ENCODE data around the gene BPTF.
"Not testable (repeated sequence)": the region's sequence is repeated elsewhere in the genome, so short reads cannot be mapped to it uniquely, and the experiment has no call there.

BPTF gene

DNA sequence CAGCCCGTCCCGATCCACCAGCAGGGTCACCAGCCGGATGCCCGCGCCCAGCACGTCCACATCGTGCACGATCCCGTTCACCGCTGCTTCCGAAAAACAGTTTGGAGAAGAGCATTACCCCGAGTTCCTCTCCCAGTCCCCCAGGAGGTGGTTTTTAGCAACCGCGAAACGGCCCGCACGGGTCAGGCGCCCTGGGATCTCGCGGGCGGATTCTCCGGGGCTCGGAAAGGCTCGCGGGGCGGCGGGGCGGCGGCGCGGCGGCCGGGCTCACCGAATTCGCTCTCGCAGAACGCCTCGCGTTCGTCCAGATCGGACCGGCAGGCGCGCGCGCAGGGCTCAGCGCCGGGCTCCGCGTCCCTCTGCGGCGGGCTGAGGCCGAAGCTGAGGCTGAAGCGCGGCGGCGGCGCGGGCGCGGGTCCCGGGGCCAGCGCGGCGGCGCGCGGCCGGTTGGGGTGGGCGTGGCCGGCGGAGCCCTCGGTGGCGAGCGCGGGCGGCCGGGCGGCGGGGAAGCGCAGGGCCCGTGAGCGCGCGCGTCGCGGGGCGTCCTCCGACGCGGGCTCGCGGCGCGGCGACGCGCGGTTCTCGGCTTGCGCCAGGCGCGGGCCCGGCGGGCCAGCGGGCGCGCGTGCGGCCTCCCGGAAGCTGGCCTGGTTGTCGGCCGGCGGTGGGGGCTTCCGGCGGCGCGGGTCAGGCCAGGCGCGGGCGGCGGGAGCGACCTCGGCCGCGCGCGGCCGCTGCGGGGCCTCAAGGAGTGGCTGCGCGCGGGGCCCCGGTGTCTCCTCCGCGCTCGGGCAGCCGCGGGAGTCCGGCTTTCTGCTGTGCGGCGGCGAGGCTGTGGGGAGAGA, 168.1 kb downstream of the BPTF start:
- peak; percentile 78 for DNase-seq
- in situ Hi-C loops (cut with MboI; ENCODE audit: low pct_unique_long_range_greater_than_20kb, low sequenced_read_pairs): no loop called here

DNA sequence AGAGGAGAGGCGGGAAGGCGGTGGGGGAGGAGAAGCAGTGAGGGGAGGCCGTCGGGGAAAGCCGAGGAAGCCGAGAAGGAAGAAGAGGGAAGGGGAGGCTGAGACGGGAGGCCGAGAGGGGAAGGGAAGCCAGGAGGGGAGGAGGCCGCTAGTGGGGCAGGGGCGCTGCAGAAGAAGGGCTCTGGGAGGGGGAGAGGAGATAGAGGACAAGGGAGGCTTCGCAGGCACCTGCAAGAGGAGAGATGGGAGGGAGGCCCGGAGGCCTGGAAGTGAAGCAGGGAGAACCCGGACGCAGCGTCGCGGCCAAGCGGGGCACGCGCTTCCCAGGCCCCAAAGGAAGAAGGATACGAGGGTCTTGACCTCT, 168.7 kb downstream of the BPTF start:
- DNase-seq: peak; percentile 49
- in situ Hi-C loops (cut with MboI; ENCODE audit: low pct_unique_long_range_greater_than_20kb, low sequenced_read_pairs): no loop called here

DNA sequence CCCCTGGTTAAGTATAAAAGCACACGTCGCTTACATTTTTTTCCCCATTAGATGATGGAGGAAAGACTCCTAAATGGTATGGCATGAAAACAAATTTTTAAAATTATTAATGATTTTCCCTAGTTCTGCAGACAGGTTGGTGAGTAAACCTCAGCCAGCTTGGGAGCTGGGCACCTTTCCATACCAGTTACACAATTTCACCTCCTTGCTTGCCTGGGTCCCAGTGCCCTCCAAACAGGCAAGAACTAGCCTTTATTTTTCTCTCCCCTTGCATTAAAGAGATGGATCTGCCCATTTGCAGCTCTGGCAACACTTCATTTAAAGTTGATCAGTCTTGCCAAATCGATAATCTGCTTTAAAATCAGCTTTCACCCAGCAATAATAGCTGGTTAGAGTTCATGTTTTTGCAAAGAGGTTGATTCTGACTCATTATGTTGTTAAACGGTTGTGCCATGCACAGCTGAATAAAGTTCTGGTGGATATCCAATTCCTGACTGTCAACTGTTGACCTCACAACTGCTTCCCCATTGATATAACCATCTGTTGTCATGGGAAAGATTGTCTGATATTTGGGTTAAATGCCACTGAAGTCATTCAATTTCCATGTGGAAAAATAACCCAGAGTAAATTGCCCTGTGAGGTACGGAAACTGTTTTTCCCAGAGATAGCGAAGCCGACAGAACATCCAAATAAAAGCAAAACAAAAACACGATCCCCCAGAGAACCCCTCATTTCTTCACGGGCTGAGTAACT, 169.7 kb downstream of the BPTF start:
- in situ Hi-C loops (cut with MboI; ENCODE audit: low pct_unique_long_range_greater_than_20kb, low sequenced_read_pairs): no loop called here
- no peak for DNase-seq

DNA sequence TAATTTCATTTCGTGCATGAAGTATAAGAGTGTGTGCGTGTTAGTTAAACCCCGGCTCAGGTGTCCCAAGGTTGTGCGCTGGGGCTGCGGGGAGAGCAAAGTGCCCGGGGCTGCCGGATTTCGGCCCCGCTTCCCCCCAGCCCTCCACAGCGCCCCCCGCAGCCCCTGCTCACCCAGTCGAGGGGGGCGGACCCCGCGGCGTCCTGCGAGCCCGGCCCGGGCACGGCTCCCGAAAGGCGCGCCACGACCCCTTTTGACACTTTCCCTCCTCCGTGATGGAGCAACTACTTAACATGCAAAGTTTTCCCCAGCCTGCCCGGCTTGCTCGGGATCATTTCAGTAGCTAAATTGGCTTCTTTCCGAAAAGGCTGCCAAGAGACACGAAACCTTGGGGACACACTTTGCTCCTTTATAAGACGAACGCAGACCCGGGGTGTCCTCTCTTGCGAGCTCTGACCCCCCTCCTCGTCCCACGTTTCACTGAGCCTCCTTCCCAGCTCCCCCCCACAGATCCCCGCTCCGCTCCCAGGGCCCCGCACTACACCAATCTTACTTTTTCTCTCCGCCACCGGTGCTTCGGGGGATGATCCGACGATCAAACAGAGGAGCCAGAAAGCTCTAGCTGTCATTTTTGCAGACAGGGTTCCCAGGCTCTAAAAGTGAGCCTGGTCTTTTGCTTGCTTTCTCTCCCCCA, 170.4 kb downstream of the BPTF start:
- DNase-seq: peak; percentile 41
- in situ Hi-C loops (cut with MboI; ENCODE audit: low pct_unique_long_range_greater_than_20kb, low sequenced_read_pairs): no loop called here

DNA sequence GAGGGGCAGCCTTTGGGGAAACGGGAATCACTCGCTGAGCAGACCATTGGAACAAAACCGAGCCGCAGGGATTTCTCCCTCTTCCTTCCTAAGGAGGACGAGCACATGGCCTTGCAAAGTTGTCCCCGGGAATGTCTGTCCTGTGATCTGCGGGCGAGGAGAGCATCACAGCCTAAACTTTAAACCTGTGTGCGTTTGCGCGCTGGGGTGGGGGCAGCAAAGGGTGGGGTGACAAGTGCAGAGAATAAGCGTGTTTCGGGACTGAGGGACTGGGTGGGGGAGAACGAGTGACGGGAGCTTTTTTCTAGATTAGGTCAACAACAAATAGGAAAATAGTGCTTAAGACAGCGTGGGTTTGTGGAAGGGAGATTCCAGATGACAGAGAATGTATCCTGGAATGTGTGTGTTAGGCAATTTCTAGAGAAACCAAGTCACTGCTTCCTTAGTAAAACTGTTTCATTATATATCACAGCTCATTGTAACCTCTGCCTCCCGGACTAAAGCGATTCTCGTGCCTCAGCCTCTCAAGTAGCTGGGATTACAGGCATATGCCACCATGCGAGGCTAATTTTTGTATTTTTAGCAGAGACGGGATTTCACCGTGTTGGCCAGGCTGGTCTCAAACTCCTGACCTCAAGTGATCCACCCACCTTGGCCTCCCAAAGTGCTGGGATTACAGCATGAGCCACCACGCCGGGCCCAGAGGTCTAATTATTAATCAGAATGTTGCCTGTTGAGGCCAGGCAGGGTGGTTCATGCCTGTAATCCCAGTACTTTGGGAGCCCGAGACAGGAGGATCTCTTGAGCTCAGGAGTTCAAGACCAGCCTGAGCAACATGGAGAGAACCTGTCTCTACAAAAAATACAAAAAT, 171.2 kb downstream of the BPTF start, which contains the start of gene C17orf58:
TSS of gene C17orf58 (minus strand) at position 169 of the 871 bp plus-strand sequence. CDS start 271 bp downstream, outside the sequence.
- in situ Hi-C loops (cut with MboI; ENCODE audit: low pct_unique_long_range_greater_than_20kb, low sequenced_read_pairs); DNase-seq: not testable (repeated sequence)

DNA sequence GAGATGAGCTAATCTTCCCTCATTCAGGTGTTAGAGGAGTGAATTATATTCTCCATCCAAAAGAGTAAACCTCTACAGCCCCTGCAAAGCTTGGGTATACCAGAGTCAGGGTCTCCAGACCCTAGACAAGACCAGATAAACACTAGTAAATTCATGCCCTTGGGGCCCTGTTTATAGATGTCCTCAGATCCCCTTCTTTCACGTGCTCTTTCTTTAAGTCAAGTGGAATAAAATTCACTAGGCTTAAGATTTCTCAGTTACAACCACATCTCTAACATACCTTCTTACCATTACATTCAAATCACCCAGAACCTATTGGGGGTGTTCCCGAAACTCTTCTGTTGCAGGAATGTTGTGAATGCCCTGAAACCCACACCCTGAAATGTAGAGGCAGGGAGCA, 173.2 kb downstream of the BPTF start:
- DNase-seq: no peak
- in situ Hi-C loops (cut with MboI; ENCODE audit: low pct_unique_long_range_greater_than_20kb, low sequenced_read_pairs): no loop called here

DNA sequence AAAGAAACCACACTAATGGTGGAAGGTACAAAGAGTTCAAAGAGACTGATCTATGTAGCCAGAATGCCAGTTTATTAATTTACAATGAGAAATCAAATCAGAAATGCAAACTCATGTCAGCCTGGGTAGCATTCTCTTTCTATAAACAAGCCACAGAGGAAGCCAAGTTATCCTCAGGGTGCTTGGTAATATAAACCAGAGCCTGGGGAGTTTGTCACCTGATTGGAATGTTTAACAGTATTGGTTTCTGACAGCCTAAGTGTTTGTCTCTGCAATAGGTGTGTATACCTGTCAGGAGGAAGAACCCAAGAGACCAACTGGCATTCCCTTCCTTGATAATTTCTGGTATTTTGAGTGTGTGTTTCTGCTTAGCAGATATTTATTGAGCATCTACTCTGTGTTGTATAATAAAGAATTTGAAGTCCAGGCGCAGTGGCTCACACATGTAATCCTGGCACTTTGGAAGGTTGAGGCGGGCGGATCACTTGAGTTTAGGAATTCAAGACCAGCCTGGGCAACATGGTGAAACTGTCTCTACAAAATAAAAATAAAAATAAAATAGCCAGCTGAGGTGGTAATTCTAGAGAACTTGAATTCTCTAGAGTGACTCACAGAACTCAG, 174.1 kb downstream of the BPTF start:
- in situ Hi-C loops (cut with MboI; ENCODE audit: low pct_unique_long_range_greater_than_20kb, low sequenced_read_pairs): no loop called here
- no peak for DNase-seq

DNA sequence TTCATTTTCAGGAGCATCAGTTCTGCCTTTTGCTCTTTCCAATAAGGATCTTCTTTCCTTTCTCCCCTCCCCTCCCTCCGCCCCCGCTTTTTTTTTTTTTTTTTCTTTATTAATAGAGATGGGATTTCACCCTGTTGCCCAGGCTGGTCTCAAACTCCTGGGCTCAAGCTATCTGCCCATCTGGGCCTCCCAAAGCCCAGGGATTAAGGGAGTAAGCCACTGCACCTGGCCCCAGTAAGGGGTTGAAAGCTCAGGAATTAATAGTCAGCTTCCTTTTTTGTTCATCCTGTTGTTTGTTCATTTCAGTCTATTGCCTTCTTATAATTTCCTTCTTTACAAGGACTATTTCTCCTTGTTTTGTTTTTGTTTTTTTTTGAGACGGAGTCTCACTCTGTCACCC, 178.9 kb downstream of the BPTF start:
- in situ Hi-C loops (cut with MboI; ENCODE audit: low pct_unique_long_range_greater_than_20kb, low sequenced_read_pairs): no loop called here
- no peak for DNase-seq

DNA sequence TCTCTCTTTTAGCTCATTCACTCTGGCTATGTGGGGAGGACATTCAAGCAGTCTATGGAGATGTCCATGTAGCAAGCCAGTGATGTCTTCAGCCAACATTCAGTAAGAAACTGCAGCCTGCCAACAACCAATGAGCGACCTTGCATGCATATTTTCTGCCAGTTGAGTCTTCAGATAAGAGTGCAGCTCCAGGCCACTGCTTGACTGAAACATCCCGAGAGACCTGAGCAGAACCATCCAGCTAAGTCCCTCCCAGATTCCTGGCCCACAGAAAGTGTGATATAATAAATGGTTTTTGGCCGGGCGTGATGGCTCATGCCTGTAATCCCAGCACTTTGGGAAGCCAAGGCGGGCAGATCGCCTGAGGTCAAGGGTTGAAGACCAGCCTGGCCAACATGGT, 181.5 kb downstream of the BPTF start:
- in situ Hi-C loops (cut with MboI; ENCODE audit: low pct_unique_long_range_greater_than_20kb, low sequenced_read_pairs): no loop called here
- no peak for DNase-seq

DNA sequence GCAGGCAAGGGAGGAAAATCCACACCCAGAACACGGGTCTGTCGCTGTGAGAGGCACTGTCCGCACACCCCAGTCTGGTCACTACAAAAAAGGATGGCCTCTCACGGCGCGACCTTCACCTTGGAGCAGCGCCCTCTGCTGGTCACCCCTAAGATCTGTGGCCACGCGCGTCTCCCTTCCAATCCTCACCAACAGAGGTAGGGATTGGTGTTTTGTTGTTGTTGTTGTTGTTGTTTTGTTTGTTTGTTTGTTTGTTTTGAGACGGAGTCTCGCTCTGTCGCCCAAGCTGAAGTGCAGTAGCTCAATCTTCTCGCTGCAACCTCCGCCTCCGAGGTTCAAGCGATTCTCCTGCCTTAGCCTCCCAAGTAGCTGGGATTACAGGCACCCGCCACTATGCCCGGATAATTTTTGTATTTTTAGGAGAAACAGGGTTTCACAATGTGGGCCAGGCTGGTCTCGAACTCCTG, 185.9 kb downstream of the BPTF start:
- DNase-seq: peak; percentile 68
- in situ Hi-C loops (cut with MboI; ENCODE audit: low pct_unique_long_range_greater_than_20kb, low sequenced_read_pairs): no loop called here

DNA sequence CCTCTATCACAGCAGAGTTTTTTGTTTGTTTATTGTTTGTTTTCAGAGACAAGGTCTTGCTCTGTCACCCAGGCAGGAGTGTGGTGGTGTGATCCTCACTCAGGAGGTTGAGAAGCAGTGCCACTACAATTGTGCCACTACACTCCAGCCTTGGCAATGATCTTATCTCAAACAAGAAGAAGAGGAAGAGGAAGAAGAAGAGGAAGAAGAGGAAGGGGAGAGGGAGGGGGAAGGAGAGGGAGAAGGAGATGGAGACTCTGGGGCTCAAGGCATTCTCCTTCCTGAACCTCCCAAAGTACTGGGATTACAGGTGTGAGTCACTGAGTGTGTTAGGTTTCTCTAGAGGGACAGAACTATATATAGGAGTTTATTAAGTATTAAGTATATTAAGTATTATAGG, 188.1 kb downstream of the BPTF start:
- DNase-seq: no peak
- in situ Hi-C loops (cut with MboI; ENCODE audit: low pct_unique_long_range_greater_than_20kb, low sequenced_read_pairs): no loop called here

DNA sequence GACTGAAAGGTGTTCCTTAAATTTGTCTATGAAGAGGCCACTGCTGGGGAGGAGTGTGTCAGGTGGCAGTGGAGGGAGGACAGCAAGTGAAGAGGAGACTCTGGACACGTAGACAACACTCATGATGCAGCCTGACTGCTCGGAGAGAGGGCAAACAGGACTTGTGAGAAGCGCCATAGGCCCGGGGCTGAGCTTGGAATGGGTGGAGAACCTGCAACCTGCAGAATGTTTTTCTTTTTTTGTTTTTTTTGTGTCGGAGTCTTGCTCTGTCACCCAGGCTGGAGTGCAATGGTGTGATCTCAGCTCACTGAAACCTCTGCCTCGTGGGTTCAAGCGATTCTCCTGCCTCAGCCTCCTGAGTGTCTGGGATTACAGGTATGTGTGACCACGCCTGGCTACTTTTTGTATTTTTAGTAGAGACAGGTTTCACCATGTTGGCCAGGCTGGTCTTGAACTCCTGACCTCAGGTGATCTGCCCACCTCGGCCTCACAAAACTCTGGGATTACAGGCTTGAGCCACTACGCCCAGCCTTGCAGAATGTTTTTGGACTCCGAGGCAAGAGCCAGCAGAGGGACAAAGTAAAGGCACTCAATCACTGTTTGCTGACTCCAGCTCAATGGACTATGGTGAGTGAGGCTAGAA, 189.9 kb downstream of the BPTF start:
- in situ Hi-C loops (cut with MboI; ENCODE audit: low pct_unique_long_range_greater_than_20kb, low sequenced_read_pairs): no loop called here
- DNase-seq: no peak

DNA sequence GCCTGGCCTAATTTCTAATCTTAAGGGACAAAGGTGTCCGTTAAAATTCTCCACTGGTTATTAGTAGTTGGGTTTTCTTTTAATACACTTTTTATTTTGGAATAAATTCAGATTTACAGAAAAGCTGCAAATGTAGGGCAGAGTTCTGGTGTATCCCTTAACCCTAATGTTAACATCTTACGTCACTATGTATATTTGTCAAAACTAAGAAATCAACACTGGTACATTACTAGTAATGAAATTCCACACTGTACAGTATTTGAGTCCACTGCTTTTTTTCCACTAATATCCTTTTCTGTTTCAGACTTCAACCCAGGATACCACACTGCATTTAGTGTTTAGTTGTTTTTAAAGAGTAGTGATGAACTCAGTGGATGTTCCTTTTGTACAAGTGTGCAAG, 191.5 kb downstream of the BPTF start:
- in situ Hi-C loops (cut with MboI; ENCODE audit: low pct_unique_long_range_greater_than_20kb, low sequenced_read_pairs): no loop called here
- no peak for DNase-seq

DNA sequence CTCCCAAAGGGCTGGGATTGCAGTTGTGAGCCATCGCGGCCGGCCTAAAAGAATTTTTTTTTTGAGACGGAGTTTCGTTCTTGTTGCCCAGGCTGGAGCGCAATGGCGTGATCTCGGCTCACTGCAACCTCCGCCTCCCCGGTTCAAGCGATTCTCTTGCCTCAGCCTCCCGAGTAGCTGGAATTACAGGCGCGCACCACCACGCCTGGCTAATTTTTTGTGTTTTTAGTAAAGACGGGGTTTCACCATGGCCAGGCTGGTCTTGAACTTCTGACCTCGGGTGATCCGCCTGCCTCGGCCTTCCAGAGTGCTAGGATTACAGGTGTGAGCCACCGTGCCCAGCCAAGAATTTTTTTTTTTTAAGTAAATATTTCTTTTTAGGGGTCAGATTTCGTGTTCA, 193.2 kb downstream of the BPTF start:
- in situ Hi-C loops (cut with MboI; ENCODE audit: low pct_unique_long_range_greater_than_20kb, low sequenced_read_pairs); DNase-seq: not testable (repeated sequence)

DNA sequence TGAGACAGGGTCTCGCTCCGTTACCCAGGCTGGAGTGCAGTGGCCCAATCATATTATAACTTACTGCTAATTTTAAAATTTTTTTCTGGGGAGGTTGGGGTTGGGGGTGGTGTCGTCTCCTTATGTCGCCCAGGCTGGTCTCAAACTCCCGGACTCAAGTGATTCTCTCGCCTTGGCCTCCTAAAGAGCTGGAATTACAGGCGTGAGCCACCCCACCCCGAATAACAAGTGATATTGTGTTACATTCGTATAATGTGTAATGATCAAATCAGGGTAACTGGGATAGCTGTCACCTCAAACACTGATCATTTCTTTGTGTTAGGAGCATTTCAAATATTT, 194.0 kb downstream of the BPTF start:
- no peak for DNase-seq
- in situ Hi-C loops (cut with MboI; ENCODE audit: low pct_unique_long_range_greater_than_20kb, low sequenced_read_pairs): no loop called here

DNA sequence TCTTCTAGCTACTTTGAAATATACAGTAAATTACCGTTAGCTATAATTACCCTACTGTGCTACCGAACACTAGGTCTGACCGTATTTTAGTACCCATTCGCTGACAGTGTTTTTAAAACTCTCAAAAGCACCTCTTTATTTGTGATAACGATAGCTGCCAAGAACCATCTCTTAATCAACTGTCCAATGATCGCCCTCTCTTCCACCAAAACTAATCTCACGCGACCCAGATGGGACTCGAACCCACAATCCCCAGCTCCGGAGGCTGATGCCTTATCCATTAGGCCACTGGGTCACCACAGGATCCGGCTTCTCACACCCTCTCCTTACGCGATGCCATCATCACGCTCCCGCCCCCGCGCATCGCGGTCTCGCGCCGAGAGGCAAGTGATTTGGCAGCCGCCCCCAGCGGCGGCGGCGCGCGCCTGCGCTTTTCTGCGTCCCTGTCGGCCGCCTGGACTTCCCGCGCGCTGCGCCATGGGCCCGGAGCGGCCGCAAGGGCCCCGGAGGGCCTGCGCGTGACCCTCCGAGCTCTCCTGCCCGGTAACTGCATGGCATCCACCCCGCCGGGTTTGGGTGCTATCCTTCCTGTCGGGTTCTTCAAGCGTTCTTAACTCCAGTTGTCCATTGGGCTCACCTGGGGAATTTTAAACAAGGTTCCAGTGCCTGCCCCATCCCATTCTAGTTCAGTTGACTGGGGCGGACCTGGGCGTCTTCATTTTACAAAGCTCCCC, 194.5 kb downstream of the BPTF start:
- in situ Hi-C loops (cut with MboI; ENCODE audit: low pct_unique_long_range_greater_than_20kb, low sequenced_read_pairs): no loop called here
- DNase-seq: peak; percentile 98

DNA sequence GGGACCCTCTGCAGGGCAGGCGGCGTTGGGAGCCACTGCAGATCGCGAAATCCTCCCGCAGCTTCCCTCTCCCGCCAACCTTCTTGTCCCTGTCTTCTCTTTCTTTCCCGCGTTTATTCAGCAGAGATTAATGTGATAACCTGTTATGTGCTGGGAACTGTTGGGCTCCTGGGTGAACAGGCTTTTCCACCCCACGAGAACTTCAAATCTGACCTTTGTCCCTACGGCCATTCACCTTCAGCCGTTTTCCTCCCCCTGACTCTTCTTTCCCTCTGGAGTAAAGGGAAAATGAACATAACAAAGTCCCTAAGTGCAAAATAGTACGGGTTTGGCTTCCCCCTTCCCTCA, 195.1 kb downstream of the BPTF start:
- in situ Hi-C loops (cut with MboI; ENCODE audit: low pct_unique_long_range_greater_than_20kb, low sequenced_read_pairs): no loop called here
- DNase-seq: no peak

DNA sequence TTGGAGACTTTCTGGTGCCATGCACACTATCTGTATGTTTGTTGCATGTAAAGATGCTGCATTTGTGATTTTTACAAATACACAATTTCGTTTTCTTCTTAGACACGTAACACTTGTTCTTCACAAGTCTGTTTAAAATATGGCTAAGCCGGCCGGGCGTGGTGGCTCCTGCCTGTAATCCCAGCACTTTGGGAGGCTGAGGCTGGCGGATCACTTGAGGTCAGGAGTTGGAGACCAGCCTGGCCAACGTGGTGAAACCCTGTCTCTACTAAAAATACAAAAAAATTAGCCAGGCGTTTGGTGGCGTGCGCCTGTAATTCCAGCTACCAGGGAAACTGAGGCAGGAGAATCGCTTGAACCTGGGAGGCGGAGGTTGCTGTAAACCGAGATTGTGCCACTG, 195.5 kb downstream of the BPTF start:
- in situ Hi-C loops (cut with MboI; ENCODE audit: low pct_unique_long_range_greater_than_20kb, low sequenced_read_pairs); DNase-seq: not testable (repeated sequence)
